Stomach (tissue), 9 donors: ENCODE measurements around the gene ACAD11. TPM values are rescaled to one million over a fixed set of nuclear protein-coding genes. Genes with fewer than 3 reads are reported as not detected.

ENCODE experiments used
- DNase-seq, 2 donors: peaks; one replicate each; pipeline versions ENCODE4 v3.0.0 to v3.0.0-alpha.2; 2013 to 2019
- H3K27ac ChIP-seq, 5 donors: fragments of 200-600 bp in 4 of 5; sonication (generic) in 4 of 5; one replicate each; pipeline ENCODE4 v1.5.1; 2013 to 2019; ENCODE audit warnings: mild to moderate bottlenecking in 1 of 5, moderate library complexity in 1 of 5
- H3K27me3 ChIP-seq, 3 donors: fragments of 200-600 bp; sonication (generic); one replicate each; pipeline ENCODE4 v1.5.1; 2017 to 2019; ENCODE audit warnings: mixed run types in 1 of 3
- H3K36me3 ChIP-seq, 4 donors: fragments of 200-600 bp; sonication (generic); 1 replicate in 3 of 4; 2 replicates in 1 of 4; pipeline ENCODE4 v1.5.1; 2016 to 2019
- H3K4me1 ChIP-seq, 4 donors: fragments of 200-600 bp; sonication (generic); one replicate each; pipeline ENCODE4 v1.5.1; 2016 to 2019
- H3K4me3 ChIP-seq, 4 donors: fragments of 200-600 bp; sonication (generic) in 3 of 4; one replicate each; pipeline ENCODE4 v1.5.1; 2016 to 2019; ENCODE audit warnings: mild to moderate bottlenecking in 1 of 4
- H3K9me3 ChIP-seq, 4 donors: fragments of 200-600 bp; sonication (generic); one replicate each; pipeline ENCODE4 v1.5.1; 2016 to 2019
- CTCF ChIP-seq, 7 experiments: fragments of 450-650 bp in 4 of 7; fragments of 200-600 bp in 3 of 7; sonication (generic) in 3 of 7; IDR thresholded peaks; one replicate each; pipeline ENCODE4 v1.5.1; 2016 to 2019; ENCODE audit warnings: antibody characterized with exemption in 7 of 7, control low read depth in 2 of 7, mild to moderate bottlenecking in 1 of 7
- EP300 ChIP-seq: sonication (generic); formaldehyde crosslinking; IDR thresholded peaks from one replicate; pipeline ENCODE4 v1.6.1; 2017; ENCODE audit warnings: antibody characterized with exemption
- POLR2A ChIP-seq, 4 donors: fragments of 450-650 bp; IDR thresholded peaks; one replicate each; pipeline ENCODE4 v1.6.1; 2016; ENCODE audit warnings: antibody characterized with exemption in 4 of 4, control low read depth in 2 of 4, mild to moderate bottlenecking in 1 of 4, moderate library complexity in 1 of 4
- POLR2AphosphoS5 ChIP-seq, 3 donors: sonication (generic); formaldehyde crosslinking; IDR thresholded peaks; one replicate each; pipeline ENCODE4 v1.6.1; 2016; ENCODE audit warnings: antibody characterized with exemption in 3 of 3
- WGBS, 5 donors: extraction: QIAGEN DNeasy Blood & Tissue Kit in 3 of 5; methylation state at CpG; one replicate each; pipeline versions ENCODE4 v1.1.5 to v1.1.7; 2013 to 2018; 5-methylcytosine and 5-hydroxymethylcytosine counted together
- intact Hi-C: fragments of 100-400 bp; cut with DNase I; formaldehyde crosslinking; loops from one replicate; pipeline ENCODE4 v1.15.1; 2023; ENCODE audit warnings: low total_unique reads
- polyA plus RNA-seq, 3 donors: library from polyadenylated mRNA; stranded (reverse); fragments of 200-250 nt; gene quantifications; one replicate each; pipeline ENCODE4 v1.2.3, GENCODE V29; 2013
- total RNA-seq, 5 donors: library from RNA; depleted of rRNA; stranded (reverse); fragments of >200 nt; gene quantifications; one replicate each; pipeline versions ENCODE4 v1.1.0 to v1.2.3, GENCODE V29; 2014 to 2016
- donor health status: healthy with polysubstance abuse.
- donor health status: Bipolar disorder and iron deficiency.
- donor health status: healthy.

The ACAD11 gene
- total and polyA plus RNA-seq, 8 donors, result 2.6 to 137 (median 26.2) TPM

GRCh38 chr3:132522353-132522752, 137.3 kb downstream of the ACAD11 start:
- no peak for TF ChIP-seq EP300
- no peak for TF ChIP-seq POLR2A (IDR thresholded peaks at IDR 0.05)
- no peak for TF ChIP-seq POLR2AphosphoS5 (IDR thresholded peaks at IDR 0.05)
- TF ChIP-seq CTCF (IDR thresholded peaks at IDR 0.05), result no peak
- intact Hi-C loops, result no loop called here
- H3K4me3 ChIP-seq, result no peak overlapping the region
- 67 to 88% (median 81%) methylated on average over 3 of the region's 3 CpGs for WGBS, 5 donors
- DNase-seq, result no peak
- H3K27me3 ChIP-seq, result no peaks in the 10 kb centered on the region
- peaks cover 34 to 97% (median 94%) of the 10 kb centered on the region in 4 donors for H3K36me3 ChIP-seq
- no peaks in the 10 kb centered on the region for H3K4me1 ChIP-seq
- no peak overlapping the region for H3K27ac ChIP-seq
- no peaks in the 10 kb centered on the region for H3K9me3 ChIP-seq

- Histone ChIP-seq H3K27me3 (no peaks in the 10 kb centered on the region), H3K4me1 (no peaks in the 10 kb centered on the region), H3K36me3 (peaks cover 36 to 97% (median 94%) of the 10 kb centered on the region in 4 donors), H3K27ac (no peak overlapping the region), H3K9me3 (no peaks in the 10 kb centered on the region), H3K4me3 (no peak overlapping the region)
- intact Hi-C loops, result no loop called here
- TF ChIP-seq POLR2AphosphoS5 (IDR thresholded peaks at IDR 0.05) (no peak), POLR2A (IDR thresholded peaks at IDR 0.05) (no peak), CTCF (IDR thresholded peaks at IDR 0.05) (no peak), EP300 (no peak)
- no peak for DNase-seq
- WGBS, 5 donors, result 77 to 85% (median 84%) methylated on average over 5 of the region's 5 CpGs
Measured at GRCh38 chr3:132521901-132522300, 137.7 kb downstream of the ACAD11 start.

- DNase-seq, result no peak
- 88 to 96% (median 91%) methylated on average over 5 of the region's 5 CpGs for WGBS, 5 donors
- H3K27ac ChIP-seq, result no peak overlapping the region
- H3K4me3 ChIP-seq, result no peak overlapping the region
- intact Hi-C loops, result no loop called here
- H3K27me3 ChIP-seq, result no peaks in the 10 kb centered on the region
- TF ChIP-seq EP300, result no peak
- H3K9me3 ChIP-seq, result no peaks in the 10 kb centered on the region
- H3K4me1 ChIP-seq, result no peaks in the 10 kb centered on the region
- peaks cover 32 to 97% (median 94%) of the 10 kb centered on the region in 4 donors for H3K36me3 ChIP-seq
Measured at GRCh38 chr3:132519914-132520313, 139.7 kb downstream of the ACAD11 start.

- H3K36me3 ChIP-seq, result peaks cover 34 to 97% (median 94%) of the 10 kb centered on the region in 4 donors
- 92 to 97% (median 95%) methylated on average over 2 of the region's 2 CpGs for WGBS, 5 donors
- intact Hi-C loops, result no loop called here
Measured at GRCh38 chr3:132517311-132517710, 142.3 kb downstream of the ACAD11 start.

More at GRCh38 chr3:132517311-132517710, 142.3 kb downstream of the ACAD11 start:
- H3K9me3 ChIP-seq, result no peaks in the 10 kb centered on the region
- no peak for DNase-seq
- H3K4me3 ChIP-seq, result no peak overlapping the region
- H3K27me3 ChIP-seq, result no peaks in the 10 kb centered on the region
- no peak overlapping the region for H3K27ac ChIP-seq
- no peaks in the 10 kb centered on the region for H3K4me1 ChIP-seq
- TF ChIP-seq CTCF (IDR thresholded peaks at IDR 0.05) (no peak), POLR2A (IDR thresholded peaks at IDR 0.05) (no peak), EP300 (no peak), POLR2AphosphoS5 (IDR thresholded peaks at IDR 0.05) (no peak)
